VCaP (cell line): ENCODE data around the gene BEND3.
"Not testable (repeated sequence)": the region's sequence is repeated elsewhere in the genome, so short reads cannot be mapped to it uniquely, and the experiment has no call there.

Experiments used
- H3K27ac ChIP-seq: fragments of 450-650 bp; 2 replicates; pipeline ENCODE4 v1.5.1; 2017
- CTCF ChIP-seq: fragments of 450-650 bp; conservative IDR thresholded peaks from 2 replicates; pipeline ENCODE4 v1.5.1; 2017; ENCODE audit warnings: mild to moderate bottlenecking, moderate library complexity

The BEND3 gene

DNA sequence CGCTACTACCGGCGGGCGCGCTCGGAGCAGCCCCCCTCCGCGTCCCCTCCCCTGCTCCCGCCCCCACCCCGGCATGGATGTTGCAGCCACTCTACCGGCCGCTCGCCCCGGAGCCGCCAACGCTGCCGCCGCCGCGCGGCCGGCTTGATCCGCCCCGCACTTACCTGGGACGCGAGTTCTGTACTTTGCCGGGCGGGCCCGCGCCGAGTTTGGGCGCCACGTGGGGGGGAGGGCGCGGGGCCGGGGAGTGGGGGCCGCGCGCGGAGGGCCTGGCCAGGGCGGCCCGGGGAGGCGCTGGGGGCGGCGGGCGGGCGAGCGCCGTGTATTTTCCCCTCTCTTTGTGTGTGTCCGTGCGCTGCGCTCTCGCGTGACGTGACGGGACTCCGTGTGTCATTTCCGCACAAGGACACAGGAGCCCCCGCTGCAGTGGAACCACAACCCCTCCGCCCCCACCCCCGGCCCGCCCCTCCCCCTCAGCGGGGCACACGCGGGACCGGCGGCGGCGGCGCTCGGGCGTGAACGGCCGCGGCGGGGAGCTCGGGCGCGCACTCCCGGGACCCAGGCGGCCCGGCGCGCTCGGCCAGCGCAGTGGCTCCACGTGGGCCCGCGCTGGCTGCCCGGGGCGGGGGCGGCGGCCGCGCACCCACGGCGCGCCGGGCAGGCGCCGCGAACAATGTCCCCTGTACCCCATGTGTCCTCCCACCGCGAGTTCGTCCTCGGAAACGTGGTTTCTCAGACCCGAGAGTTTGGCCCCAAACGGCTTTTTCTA is at the start of gene BEND3:
TSS of gene BEND3 (minus strand) at position 590 of the 769 bp plus-strand sequence. CDS start 16,230 bp downstream, outside the sequence.
- no peak for TF ChIP-seq CTCF
- peak within 1 kb of the TSS; percentile 94 for H3K27ac ChIP-seq

DNA sequence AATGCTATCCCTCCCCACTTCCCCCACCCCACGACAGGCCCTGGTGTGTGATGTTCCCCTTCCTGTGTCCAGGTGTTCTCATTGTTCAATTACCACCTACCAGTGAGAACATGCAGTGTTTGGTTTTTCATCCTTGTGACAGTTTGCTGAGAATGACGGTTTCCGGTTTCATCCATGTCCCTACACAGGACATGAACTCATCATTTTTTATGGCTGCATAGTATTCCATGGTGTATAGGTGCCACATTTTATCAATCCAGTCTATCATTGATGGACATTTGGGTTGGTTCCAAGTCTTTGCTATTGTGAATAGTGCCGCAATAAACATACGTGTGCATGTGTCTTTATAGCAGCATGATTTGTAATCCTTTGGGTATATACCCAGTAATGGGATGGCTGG is 49.0 kb upstream of the BEND3 start:
- not testable (repeated sequence) for H3K27ac ChIP-seq

GRCh38 chr6:107161521-107161920 is 46.2 kb upstream of the BEND3 start:
- no peak overlapping the region for H3K27ac ChIP-seq
- no peak for TF ChIP-seq CTCF

DNA sequence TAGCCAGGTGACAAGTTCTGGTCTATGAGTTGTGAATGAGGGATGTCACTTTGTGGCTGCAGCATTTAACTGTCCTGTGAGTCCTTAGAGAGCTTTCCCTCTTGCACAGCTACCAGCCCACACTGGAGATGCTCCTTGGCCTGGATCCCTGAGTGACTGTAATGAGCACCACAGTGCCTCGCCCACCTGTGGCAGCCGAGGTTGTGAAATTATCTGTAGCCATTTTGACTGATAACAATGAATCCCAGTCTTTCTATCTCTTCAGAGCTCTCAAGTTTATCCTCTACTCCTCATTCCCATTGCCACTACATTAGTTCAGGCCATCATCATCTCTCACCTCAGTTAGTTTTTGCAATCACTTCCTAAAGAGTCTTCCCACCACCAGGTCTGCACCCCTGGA is 41.3 kb upstream of the BEND3 start:
- no peak for TF ChIP-seq CTCF
- H3K27ac ChIP-seq = peak overlapping the region; percentile 89; the same call in 1 of the 2 replicates

- no peak for TF ChIP-seq CTCF
- peak overlapping the region; percentile 89 for H3K27ac ChIP-seq
Observed at GRCh38 chr6:107154801-107155160, 39.5 kb upstream of the BEND3 start.

DNA sequence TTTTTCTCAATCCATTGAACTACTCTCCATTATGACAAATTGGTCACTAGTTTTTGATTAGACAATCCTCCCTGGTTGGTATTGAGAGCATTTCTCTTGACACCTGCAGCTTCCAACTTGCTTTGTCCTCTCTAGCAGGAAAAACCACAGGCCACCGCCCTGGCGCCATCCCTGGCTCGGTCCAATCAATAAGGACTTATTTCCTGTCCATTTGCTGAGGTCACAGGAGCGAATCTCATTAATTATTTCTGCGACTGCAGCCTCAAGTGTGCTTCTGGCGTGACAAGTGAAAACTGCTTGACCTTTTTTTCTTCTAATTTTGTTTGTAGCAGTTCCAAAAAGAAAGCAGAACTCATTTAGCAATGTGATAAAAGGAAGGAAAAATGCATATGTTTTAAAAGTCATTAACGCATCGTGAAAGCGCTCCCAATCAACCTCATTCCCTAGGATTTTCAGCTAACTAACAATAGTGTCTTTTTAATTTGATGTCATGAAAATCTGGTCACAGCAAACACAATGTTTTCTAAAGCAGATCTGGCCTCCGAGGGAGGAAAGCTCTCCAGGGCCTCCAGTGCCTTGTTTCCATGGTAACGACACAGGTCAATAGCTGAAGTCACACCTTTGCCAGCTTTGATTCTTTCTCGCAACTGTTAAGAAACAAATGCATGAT is 39.0 kb upstream of the BEND3 start:
- peak overlapping the region; percentile 89 for H3K27ac ChIP-seq

DNA sequence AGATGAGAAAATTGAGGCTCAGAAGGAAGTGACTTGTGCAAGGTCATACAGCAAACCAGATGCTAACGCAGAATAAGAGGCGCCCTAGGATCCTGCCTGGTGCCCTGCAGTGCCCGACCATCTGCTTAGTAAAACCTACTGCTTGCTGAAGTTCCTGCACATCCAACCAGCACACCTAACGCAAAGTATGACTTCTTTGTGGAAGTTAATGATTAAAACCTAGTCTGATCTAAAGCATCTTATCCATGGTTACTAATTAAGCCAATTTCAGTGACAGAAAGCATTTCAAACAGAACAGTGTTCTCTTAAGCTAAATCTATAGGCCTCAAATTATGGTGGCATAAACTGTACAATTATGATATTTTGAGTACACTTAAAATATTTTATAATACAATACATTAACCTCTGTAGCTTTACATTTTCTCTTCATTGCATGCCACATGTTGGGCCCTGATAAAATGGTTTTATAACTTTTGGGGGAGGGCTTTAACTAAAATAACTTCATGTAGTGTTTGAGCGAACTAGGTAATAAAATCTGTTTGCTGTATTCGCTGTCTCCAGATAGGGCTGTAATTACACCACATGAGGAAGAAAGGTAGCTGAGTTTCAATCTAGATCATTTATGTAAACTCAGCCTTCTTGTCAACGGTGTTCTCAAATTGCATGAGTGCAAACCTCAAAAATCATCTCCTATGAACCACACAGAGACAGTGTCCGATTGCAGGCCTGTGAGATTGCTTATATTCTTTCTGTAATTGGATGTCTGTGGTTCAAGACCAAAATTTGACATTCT is 37.5 kb upstream of the BEND3 start:
- peak overlapping the region; percentile 89 for H3K27ac ChIP-seq
- no peak for TF ChIP-seq CTCF

More for the DNA sequence above, 39.0 kb upstream of the BEND3 start:
- no peak for TF ChIP-seq CTCF
